Dendritic cell treated with granulocyte-macrophage colony-stimulating factor and Interleukin-4, amounts not matched to agents 40 ng/mL and 50 ng/mL, for 4 days (primary cell): ENCODE measurements around the gene TBCD.
A peak's percentile ranks its signal among the peaks of the same experiment; 100 is the strongest.

Experiments used
- H3K27ac Mint-ChIP-seq: one replicate; pipeline ENCODE4 v1.8.0; 2022; ENCODE audit warnings: mild to moderate bottlenecking, mixed read lengths
- H3K27me3 Mint-ChIP-seq: one replicate; pipeline ENCODE4 v1.8.0; 2022; ENCODE audit warnings: mild to moderate bottlenecking, mixed read lengths
- H3K36me3 Mint-ChIP-seq: one replicate; pipeline ENCODE4 v1.8.0; 2022; ENCODE audit warnings: low read depth, mixed read lengths
- H3K4me1 Mint-ChIP-seq: one replicate; pipeline ENCODE4 v1.8.0; 2022; ENCODE audit warnings: low read depth, mixed read lengths
- H3K4me3 Mint-ChIP-seq: one replicate; pipeline ENCODE4 v1.8.0; 2022; ENCODE audit warnings: mild to moderate bottlenecking, moderate library complexity, mixed read lengths
- H3K9me3 Mint-ChIP-seq: one replicate; pipeline ENCODE4 v1.8.0; 2022; ENCODE audit warnings: mixed read lengths
- intact Hi-C: fragments of 100-400 bp; cut with micrococcal nuclease; formaldehyde crosslinking; loops from one replicate; pipeline ENCODE4 v1.15.0; 2022

TBCD gene

GRCh38 chr17:82867763-82868325, 116.0 kb downstream of the TBCD start:
- intact Hi-C loops, result no loop called here
- Mint-ChIP-seq H3K27ac (no peak overlapping the region), H3K4me1 (peaks cover 21% of the 10 kb centered on the region), H3K27me3 (no peaks in the 10 kb centered on the region), H3K9me3 (no peaks in the 10 kb centered on the region), H3K36me3 (peaks cover 29% of the 10 kb centered on the region), H3K4me3 (no peak overlapping the region)

GRCh38 chr17:82868715-82869131, 116.9 kb downstream of the TBCD start:
- peaks cover 36% of the 10 kb centered on the region for H3K36me3 Mint-ChIP-seq
- no peaks in the 10 kb centered on the region for H3K27me3 Mint-ChIP-seq
- H3K9me3 Mint-ChIP-seq, result no peaks in the 10 kb centered on the region
- intact Hi-C loops, result no loop called here
- H3K4me1 Mint-ChIP-seq, result peaks cover 14% of the 10 kb centered on the region
- no peak overlapping the region for H3K27ac Mint-ChIP-seq
- H3K4me3 Mint-ChIP-seq, result no peak overlapping the region

- intact Hi-C loops, result no loop called here
- H3K4me1 Mint-ChIP-seq, result peaks cover 6% of the 10 kb centered on the region
- no peak overlapping the region for H3K27ac Mint-ChIP-seq
- H3K36me3 Mint-ChIP-seq, result peaks cover 42% of the 10 kb centered on the region
- no peaks in the 10 kb centered on the region for H3K27me3 Mint-ChIP-seq
- H3K9me3 Mint-ChIP-seq, result no peaks in the 10 kb centered on the region
- H3K4me3 Mint-ChIP-seq, result no peak overlapping the region
Measured at GRCh38 chr17:82869536-82869935, 117.7 kb downstream of the TBCD start.

DNA sequence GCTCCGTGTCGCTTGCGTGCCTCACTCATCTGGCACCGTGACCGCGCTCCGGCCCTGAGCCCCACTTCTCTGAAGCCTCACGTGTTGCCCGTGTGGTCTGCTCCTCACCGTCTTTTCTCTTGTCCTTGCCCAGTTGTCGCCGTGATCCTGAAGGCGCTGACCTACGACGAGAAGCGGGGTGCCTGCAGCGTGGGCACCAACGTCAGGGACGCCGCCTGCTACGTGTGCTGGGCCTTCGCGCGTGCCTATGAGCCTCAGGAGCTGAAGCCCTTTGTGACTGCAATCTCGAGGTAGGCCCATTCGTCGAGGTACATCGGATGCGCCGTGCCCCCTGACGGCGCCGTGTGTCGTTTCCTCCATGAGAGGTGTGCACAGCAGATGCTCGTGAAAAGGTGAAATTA, 118.2 kb downstream of the TBCD start:
- intact Hi-C loops, result no loop called here

GRCh38 chr17:82870541-82870940, 118.7 kb downstream of the TBCD start:
- intact Hi-C loops, result no loop called here
- no peaks in the 10 kb centered on the region for H3K27me3 Mint-ChIP-seq
- no peaks in the 10 kb centered on the region for H3K9me3 Mint-ChIP-seq
- H3K4me1 Mint-ChIP-seq, result peaks cover 14% of the 10 kb centered on the region
- H3K36me3 Mint-ChIP-seq, result peaks cover 42% of the 10 kb centered on the region
- H3K4me3 Mint-ChIP-seq, result no peak overlapping the region
- no peak overlapping the region for H3K27ac Mint-ChIP-seq

More for the DNA sequence above, 118.2 kb downstream of the TBCD start:
- Mint-ChIP-seq H3K27ac (no peak overlapping the region), H3K27me3 (no peaks in the 10 kb centered on the region), H3K36me3 (peaks cover 42% of the 10 kb centered on the region), H3K4me1 (peaks cover 10% of the 10 kb centered on the region), H3K4me3 (no peak overlapping the region), H3K9me3 (no peaks in the 10 kb centered on the region)

DNA sequence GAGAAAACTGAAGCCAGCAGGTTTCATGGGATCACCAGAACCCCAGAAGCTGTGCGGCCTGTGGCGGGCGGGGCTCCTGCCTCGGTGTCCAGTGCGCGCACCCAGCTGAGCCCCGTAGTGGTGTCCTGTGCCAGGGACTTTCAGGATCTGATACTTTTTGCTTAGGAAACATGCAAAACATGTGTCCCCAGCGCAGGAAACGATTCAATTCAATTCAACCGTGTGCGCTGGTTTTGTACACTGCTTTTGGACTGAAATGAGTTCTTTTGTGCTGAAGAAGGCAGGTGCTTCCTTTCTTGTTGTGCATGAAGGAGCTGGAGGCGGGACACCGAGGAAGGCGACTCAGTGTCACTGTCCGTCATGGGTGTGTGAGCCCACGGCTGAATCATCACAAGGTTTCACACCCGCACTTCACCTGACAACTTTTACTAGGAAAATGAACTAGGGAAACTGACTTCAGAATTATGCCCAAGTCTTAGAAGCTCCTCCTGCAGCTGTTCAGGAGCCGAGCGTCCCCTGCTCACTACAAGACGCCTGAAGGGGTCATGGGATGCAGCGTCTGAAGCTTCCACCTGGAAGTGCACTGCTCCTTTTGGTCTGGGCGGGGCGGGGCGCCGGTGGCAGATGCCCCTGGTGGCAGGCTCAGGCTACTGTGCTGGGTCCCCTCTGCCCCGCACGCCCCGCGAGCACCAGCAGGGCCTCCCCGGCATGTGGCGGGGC, 119.4 kb downstream of the TBCD start:
- Mint-ChIP-seq H3K36me3 (peaks cover 42% of the 10 kb centered on the region), H3K4me3 (no peak overlapping the region), H3K4me1 (peaks cover 18% of the 10 kb centered on the region), H3K9me3 (no peaks in the 10 kb centered on the region), H3K27ac (no peak overlapping the region), H3K27me3 (no peaks in the 10 kb centered on the region)
- intact Hi-C loops, result no loop called here

- intact Hi-C loops, result no loop called here
- Mint-ChIP-seq H3K4me3 (no peak overlapping the region), H3K36me3 (peaks cover 42% of the 10 kb centered on the region), H3K9me3 (no peaks in the 10 kb centered on the region), H3K27me3 (no peaks in the 10 kb centered on the region), H3K27ac (no peak overlapping the region), H3K4me1 (peaks cover 23% of the 10 kb centered on the region)
Measured at GRCh38 chr17:82871776-82872561, 120.1 kb downstream of the TBCD start.

DNA sequence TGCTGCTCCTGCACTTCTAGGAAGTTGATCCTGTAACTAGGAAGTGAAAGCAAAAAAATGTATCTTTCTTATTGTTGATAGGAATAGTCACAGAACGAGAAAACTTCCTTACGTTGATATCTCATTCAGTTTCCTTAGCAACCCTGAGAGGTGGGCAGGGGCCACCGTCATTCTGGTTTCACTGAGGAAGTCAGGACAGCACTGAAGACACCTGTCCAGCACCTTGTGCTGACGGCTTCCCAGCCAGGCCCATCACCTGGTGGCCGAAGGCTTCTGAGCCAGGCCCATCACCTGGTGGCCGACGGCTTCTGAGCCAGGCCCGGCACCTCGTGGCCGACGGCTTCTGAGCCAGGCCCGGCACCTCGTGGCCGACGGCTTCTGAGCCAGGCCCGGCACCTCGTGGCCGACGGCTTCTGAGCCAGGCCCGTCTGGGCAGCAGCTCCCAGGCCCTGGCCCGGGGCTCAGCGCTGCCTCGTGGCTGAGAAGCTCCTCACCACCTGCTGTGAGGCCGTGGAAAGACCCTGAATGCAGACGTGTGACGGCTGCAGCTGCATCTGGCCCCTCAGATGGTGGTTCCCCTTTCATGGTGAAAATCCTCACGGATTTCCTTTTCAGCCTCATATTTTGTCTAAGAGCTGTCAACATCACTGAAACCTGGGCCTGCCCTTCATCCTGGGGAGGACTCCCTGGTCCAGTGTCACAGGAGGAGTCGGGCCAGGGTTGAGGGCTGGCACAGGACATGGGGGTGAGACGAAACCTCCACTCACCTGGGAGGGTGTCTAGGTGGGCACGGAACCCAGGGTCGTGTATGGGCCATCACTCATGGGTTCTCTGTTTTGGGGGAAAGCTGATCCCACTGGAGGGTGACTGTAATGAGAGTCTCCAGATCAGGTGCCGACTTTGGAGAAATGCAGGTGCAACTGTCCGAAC, 121.0 kb downstream of the TBCD start:
- Mint-ChIP-seq H3K9me3 (no peaks in the 10 kb centered on the region), H3K4me3 (no peak overlapping the region), H3K36me3 (peaks cover 42% of the 10 kb centered on the region), H3K4me1 (peaks cover 23% of the 10 kb centered on the region), H3K27me3 (no peaks in the 10 kb centered on the region), H3K27ac (no peak overlapping the region)
- intact Hi-C loops, result no loop called here

DNA sequence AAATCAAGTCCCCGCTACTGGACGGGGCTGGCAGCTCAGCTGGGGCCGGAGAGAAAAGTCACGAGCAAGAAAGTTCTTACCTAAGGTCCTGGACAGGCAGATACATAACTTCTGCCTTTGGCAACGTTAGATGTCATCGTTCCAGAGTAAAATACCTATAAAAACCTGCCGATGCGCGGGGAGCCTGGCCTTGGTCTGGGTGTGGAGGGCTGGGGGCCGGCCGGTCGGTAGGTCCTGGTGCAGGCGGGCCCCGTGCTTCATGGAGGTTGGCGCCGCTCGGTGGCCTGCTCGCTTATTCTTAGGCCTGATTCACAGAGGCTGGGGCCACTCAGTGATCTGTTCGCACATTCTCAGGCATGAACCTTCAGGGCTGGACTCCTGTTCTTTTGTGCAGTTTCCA, 121.7 kb downstream of the TBCD start:
- peaks cover 42% of the 10 kb centered on the region for H3K36me3 Mint-ChIP-seq
- peaks cover 28% of the 10 kb centered on the region for H3K4me1 Mint-ChIP-seq
- H3K27me3 Mint-ChIP-seq, result no peaks in the 10 kb centered on the region
- intact Hi-C loops, result no loop called here
- H3K4me3 Mint-ChIP-seq, result no peak overlapping the region
- H3K9me3 Mint-ChIP-seq, result no peaks in the 10 kb centered on the region
- H3K27ac Mint-ChIP-seq, result no peak overlapping the region

DNA sequence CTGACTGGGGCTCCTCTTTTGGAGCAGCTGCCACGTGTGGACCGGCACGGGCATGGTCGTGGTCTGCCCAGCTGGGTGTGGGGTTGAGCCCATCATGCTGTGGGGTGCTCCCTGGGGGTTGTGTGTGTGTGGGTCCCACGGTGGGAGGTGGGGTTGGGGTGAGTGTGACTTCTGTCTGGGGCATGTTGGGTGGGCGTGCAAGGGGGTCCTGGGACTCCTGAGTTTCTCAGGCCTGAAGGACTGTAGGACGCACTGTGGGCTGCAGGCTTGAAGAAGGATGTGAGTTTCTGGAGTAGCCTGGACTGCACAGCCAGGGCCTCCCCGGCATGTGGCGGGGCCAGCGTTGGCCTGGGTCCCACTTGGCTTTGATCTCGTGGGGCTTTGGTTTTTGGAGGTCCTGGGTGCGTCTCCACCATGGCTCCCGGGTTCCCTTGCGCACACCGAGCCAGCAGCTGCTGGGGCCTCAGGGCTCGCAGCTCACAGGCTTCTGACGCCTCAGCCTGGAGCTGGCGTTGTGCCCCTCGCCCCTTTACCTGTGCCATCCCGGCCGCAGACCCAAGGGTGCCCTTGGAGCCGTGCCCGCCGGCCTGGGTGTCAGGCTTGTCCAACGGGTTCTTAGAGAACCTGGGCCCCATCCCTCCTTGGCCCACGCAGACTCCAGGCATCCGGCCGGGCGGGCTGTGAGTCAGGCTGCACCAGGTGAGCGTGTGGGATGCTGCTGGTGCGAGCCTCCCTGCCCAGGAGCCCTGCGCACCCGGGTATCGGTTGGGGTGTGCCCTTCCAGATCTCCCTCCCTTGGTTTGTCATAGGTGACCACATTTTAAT, 122.4 kb downstream of the TBCD start:
- H3K36me3 Mint-ChIP-seq, result peaks cover 46% of the 10 kb centered on the region
- H3K9me3 Mint-ChIP-seq, result no peaks in the 10 kb centered on the region
- H3K4me1 Mint-ChIP-seq, result peaks cover 35% of the 10 kb centered on the region
- H3K4me3 Mint-ChIP-seq, result no peak overlapping the region
- no peaks in the 10 kb centered on the region for H3K27me3 Mint-ChIP-seq
- H3K27ac Mint-ChIP-seq, result peak overlapping the region; percentile 33
- intact Hi-C loops, result no loop called here

DNA sequence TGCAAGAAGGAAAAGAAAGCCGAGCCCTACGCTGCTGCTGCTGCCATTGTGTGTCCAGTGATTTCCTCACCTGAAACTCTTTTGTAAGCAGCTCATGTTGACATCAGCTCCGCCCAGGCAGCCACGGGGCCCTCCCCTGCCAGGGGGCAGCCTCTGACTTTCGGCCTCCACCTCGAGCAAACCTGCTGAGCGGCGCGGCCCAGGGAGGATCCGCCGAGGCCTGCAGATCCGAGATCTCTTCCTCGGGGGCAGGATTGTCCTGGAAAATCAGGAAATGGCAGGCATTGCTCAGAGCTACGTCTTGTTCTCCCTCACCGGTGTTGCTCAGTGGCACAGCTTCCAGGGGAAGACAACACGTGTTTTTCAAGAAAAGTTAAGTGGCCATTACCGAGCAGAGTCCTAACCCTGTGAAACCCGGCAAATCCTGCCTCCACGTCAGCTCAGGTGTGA, 123.6 kb downstream of the TBCD start:
- peaks cover 48% of the 10 kb centered on the region for H3K36me3 Mint-ChIP-seq
- intact Hi-C loops, result no loop called here
- no peaks in the 10 kb centered on the region for H3K27me3 Mint-ChIP-seq
- no peak overlapping the region for H3K27ac Mint-ChIP-seq
- H3K4me1 Mint-ChIP-seq, result peaks cover 47% of the 10 kb centered on the region
- H3K9me3 Mint-ChIP-seq, result no peaks in the 10 kb centered on the region
- H3K4me3 Mint-ChIP-seq, result no peak overlapping the region

GRCh38 chr17:82876149-82876548, 124.3 kb downstream of the TBCD start:
- no peaks in the 10 kb centered on the region for H3K27me3 Mint-ChIP-seq
- H3K4me1 Mint-ChIP-seq, result peaks cover 54% of the 10 kb centered on the region
- no peak overlapping the region for H3K4me3 Mint-ChIP-seq
- peak overlapping the region; percentile 64 for H3K27ac Mint-ChIP-seq
- intact Hi-C loops, result no loop called here
- H3K9me3 Mint-ChIP-seq, result no peaks in the 10 kb centered on the region
- peaks cover 40% of the 10 kb centered on the region for H3K36me3 Mint-ChIP-seq
